Measurements from ENCODE around the gene CALR.

GRCh38 chr19:12949363-12950283 is 11.2 kb downstream of the CALR start:
- TF ChIP-seq, protein P1, sequence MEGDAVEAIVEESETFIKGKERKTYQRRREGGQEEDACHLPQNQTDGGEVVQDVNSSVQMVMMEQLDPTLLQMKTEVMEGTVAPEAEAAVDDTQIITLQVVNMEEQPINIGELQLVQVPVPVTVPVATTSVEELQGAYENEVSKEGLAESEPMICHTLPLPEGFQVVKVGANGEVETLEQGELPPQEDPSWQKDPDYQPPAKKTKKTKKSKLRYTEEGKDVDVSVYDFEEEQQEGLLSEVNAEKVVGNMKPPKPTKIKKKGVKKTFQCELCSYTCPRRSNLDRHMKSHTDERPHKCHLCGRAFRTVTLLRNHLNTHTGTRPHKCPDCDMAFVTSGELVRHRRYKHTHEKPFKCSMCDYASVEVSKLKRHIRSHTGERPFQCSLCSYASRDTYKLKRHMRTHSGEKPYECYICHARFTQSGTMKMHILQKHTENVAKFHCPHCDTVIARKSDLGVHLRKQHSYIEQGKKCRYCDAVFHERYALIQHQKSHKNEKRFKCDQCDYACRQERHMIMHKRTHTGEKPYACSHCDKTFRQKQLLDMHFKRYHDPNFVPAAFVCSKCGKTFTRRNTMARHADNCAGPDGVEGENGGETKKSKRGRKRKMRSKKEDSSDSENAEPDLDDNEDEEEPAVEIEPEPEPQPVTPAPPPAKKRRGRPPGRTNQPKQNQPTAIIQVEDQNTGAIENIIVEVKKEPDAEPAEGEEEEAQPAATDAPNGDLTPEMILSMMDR (conservative IDR thresholded peaks at IDR 0.05), result no peak
- TF ChIP-seq EZH2 (IDR thresholded peaks at IDR 0.05; ENCODE audit: low read depth), result no peak

Data from PC-9 (cell line).